Urinary bladder (tissue), 4 donors: ENCODE measurements around the gene SH2B3. TPM values are rescaled to one million over a fixed set of nuclear protein-coding genes. Genes with fewer than 3 reads are reported as not detected.
"Not testable (repeated sequence)": the region's sequence is repeated elsewhere in the genome, so short reads cannot be mapped to it uniquely, and the experiment has no call there.

Source experiments
- DNase-seq: peaks from one replicate; pipeline ENCODE4 v3.0.0-alpha.2; 2015; ENCODE audit errors: extremely low spot score
- H3K27ac ChIP-seq: one replicate; pipeline ENCODE4 v1.5.1; 2013; ENCODE audit warnings: low read depth, mild to moderate bottlenecking, moderate library complexity
- H3K36me3 ChIP-seq: one replicate; pipeline ENCODE4 v1.6.1; 2013; ENCODE audit warnings: mild to moderate bottlenecking, moderate library complexity; ENCODE audit not compliant: insufficient read depth
- H3K4me1 ChIP-seq: one replicate; pipeline ENCODE4 v1.6.1; 2013; ENCODE audit warnings: mild to moderate bottlenecking, moderate library complexity; ENCODE audit not compliant: insufficient read depth
- H3K4me3 ChIP-seq: one replicate; pipeline ENCODE4 v1.5.1; 2013; ENCODE audit warnings: low read depth, low read length
- WGBS: extraction: QIAGEN DNeasy Blood & Tissue Kit; methylation state at CpG from one replicate; pipeline ENCODE4 v1.1.7; 2013; 5-methylcytosine and 5-hydroxymethylcytosine counted together
- polyA plus RNA-seq: library from polyadenylated mRNA; stranded (reverse); fragments of 200-250 nt; gene quantifications from one replicate; pipeline ENCODE4 v1.2.3, GENCODE V29; 2013
- total RNA-seq: library from RNA; depleted of rRNA; stranded (reverse); fragments of >200 nt; gene quantifications from one replicate; pipeline ENCODE4 v1.2.3, GENCODE V29; 2014
- donor health status: healthy with polysubstance abuse.
- donor health status: healthy.

SH2B3 gene
- total and polyA plus RNA-seq, 2 donors: 12.8 to 15.3 TPM

DNA sequence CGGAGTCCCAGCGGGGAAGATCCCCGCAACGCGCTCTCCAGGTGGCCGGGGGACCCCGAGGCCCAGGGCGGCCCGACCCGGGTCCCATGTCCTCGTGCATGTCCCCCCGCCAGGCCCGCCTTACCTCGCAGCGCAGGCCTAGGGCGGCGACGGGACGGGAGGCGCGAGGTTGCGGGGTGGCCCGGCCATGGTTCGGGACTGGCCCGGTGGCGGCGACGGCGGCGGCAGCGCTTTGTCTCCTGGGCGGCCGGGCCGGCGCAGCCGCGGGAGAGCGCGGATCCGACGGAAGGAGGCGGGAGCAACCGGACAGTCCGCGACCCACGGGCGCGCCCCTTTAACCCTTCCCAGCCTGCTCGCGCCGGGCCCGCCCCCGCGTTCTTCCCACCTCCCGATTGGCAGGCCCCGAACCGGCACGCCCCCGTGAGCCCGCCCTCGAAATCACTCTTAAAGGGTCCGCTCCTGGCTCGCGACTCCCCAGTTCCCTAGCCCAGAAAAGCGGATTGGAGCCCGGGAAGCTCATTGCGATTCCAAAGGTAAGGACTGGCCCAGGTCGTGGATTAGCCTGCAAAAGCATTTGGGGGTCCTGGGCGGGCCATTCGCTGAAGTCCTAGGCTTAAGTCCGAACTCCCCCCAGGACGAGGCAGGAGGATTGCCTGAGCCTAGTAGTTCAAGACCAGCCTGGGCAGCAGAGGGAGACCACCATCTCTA, 36.8 kb upstream of the SH2B3 start, which contains the start of gene PHETA1:
PHETA1 (minus strand) TSS at position 308 of the 708 bp plus-strand sequence. CDS start 5,668 bp downstream, outside the sequence.
- Histone ChIP-seq H3K4me3 (peak within 1 kb of the TSS; percentile 86), H3K27ac (no peak within 1 kb of the TSS), H3K4me1 (no peaks in the 10 kb centered on the region), H3K36me3 (no peaks in the 10 kb centered on the region)
- under 1% methylated on average over 72 of the region's 72 CpGs for WGBS
- DNase-seq: peak; percentile 71

DNA sequence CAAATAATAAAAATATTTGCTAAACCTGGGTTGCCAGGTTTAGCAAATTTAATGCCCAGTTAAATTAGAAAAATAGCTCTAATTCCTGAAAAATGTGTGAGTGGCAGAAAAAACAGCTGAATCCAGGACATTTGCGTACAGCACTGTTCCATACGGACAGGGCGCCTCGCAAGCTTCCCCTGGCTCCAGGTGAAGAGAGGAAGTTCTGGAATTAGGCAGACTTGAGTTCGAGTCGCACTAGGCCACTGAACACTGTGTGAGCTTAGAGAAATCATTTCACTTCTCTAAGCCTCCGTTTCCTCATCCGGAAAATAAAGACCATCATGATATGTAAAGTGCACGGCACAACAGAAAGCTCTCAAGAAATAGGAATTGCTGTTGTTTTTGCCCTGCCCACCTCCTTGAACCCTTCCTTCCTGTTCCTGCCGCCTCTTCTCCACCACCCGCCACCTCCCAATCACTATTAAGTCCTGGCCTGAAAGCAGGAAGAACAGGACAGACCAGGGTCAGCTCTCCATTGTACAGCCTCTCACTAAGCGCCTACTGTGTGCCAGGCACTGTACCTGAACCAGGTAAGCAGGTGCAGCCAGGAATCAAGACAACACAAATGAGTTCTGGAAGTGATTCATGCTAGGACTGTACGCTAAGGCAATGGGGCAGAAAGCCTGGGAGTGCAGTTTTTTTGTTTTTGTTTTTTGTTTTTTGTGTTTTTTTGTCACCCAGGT, 36.1 kb upstream of the SH2B3 start:
- DNase-seq: no peak
- H3K4me3 ChIP-seq: peak overlapping the region; percentile 86
- no peaks in the 10 kb centered on the region for H3K36me3 ChIP-seq
- no peak overlapping the region for H3K27ac ChIP-seq
- 50% methylated on average over 13 of the region's 13 CpGs for WGBS
- H3K4me1 ChIP-seq: no peaks in the 10 kb centered on the region

GRCh38 chr12:111373231-111373630, 32.5 kb upstream of the SH2B3 start:
- not testable (repeated sequence) for H3K27ac ChIP-seq, H3K4me1 ChIP-seq, H3K4me3 ChIP-seq, DNase-seq, H3K36me3 ChIP-seq
- 98% methylated on average over 1 of the region's 1 CpG for WGBS

- Histone ChIP-seq H3K4me1 (no peaks in the 10 kb centered on the region), H3K4me3 (no peak overlapping the region), H3K36me3 (no peaks in the 10 kb centered on the region), H3K27ac (no peak overlapping the region)
- no peak for DNase-seq
- 93% methylated on average over 3 of the region's 3 CpGs for whole genome bisulfite sequencing
Observed at GRCh38 chr12:111377440-111377839, 28.3 kb upstream of the SH2B3 start.

DNA sequence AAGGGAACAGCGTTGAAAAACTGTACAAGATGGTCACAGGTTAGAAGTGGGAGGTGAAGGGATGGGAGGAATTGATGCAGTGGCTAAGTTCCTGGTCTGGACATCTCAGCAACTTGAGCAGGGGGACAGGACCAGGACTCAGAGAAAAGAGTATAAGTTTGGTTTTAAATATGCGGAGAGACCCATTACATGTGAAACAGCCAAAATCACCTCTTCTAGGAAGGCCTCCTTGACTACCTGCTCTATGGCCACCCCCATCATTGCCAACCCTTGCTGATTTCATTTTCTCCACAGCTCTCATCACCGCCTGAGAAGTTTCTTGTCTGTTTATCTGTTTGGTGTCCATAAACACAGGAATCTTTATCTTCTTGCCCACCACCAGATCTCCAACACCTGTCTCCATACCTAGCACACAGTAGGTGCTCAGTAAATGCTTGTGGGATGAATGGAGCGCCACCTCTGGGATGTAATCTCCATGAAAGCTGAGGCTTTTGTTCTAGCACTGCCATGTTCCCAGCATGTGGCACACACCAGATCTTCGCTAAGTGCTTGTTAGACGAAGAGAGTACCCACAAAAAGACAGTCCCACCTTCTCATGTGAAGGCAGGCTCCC, 25.7 kb upstream of the SH2B3 start:
- 90% methylated on average over 6 of the region's 6 CpGs for WGBS
- H3K4me1 ChIP-seq: no peaks in the 10 kb centered on the region
- no peak overlapping the region for H3K27ac ChIP-seq
- H3K4me3 ChIP-seq: no peak overlapping the region
- no peak for DNase-seq
- H3K36me3 ChIP-seq: no peaks in the 10 kb centered on the region

- no peak overlapping the region for H3K4me3 ChIP-seq
- WGBS: 71% methylated on average over 5 of the region's 5 CpGs
- DNase-seq: no peak
- H3K36me3 ChIP-seq: no peaks in the 10 kb centered on the region
- no peak overlapping the region for H3K27ac ChIP-seq
- no peaks in the 10 kb centered on the region for H3K4me1 ChIP-seq
Observed at GRCh38 chr12:111384596-111384995, 21.1 kb upstream of the SH2B3 start.

GRCh38 chr12:111386885-111387284, 18.8 kb upstream of the SH2B3 start:
- H3K4me1 ChIP-seq: no peaks in the 10 kb centered on the region
- H3K27ac ChIP-seq: no peak overlapping the region
- no peak overlapping the region for H3K4me3 ChIP-seq
- no peaks in the 10 kb centered on the region for H3K36me3 ChIP-seq
- WGBS: 17% methylated on average over 3 of the region's 3 CpGs
- DNase-seq: no peak

GRCh38 chr12:111387747-111388323, 17.9 kb upstream of the SH2B3 start:
- Histone ChIP-seq H3K4me3 (no peak overlapping the region), H3K27ac (no peak overlapping the region), H3K36me3 (no peaks in the 10 kb centered on the region), H3K4me1 (no peaks in the 10 kb centered on the region)
- DNase-seq: no peak
- 85% methylated on average over 9 of the region's 9 CpGs for WGBS

- Histone ChIP-seq H3K4me1 (no peaks in the 10 kb centered on the region), H3K27ac (no peak overlapping the region), H3K36me3 (no peaks in the 10 kb centered on the region), H3K4me3 (no peak overlapping the region)
- DNase-seq: no peak
- 70% methylated on average over 7 of the region's 7 CpGs for WGBS
Observed at GRCh38 chr12:111389635-111390034, 16.1 kb upstream of the SH2B3 start.

GRCh38 chr12:111390910-111391309, 14.8 kb upstream of the SH2B3 start:
- 85% methylated on average over 9 of the region's 9 CpGs for WGBS
- H3K36me3 ChIP-seq: no peaks in the 10 kb centered on the region
- H3K4me1 ChIP-seq: no peaks in the 10 kb centered on the region
- no peak for DNase-seq
- H3K27ac ChIP-seq: no peak overlapping the region
- no peak overlapping the region for H3K4me3 ChIP-seq

- WGBS: 75% methylated on average over 8 of the region's 8 CpGs
- no peak overlapping the region for H3K4me3 ChIP-seq
- H3K27ac ChIP-seq: no peak overlapping the region
- DNase-seq: no peak
- H3K4me1 ChIP-seq: no peaks in the 10 kb centered on the region
- H3K36me3 ChIP-seq: no peaks in the 10 kb centered on the region
Observed at GRCh38 chr12:111393700-111394300, 11.9 kb upstream of the SH2B3 start.

GRCh38 chr12:111394480-111394879, 11.2 kb upstream of the SH2B3 start:
- Histone ChIP-seq H3K4me3 (no peak overlapping the region), H3K27ac (no peak overlapping the region), H3K36me3 (no peaks in the 10 kb centered on the region), H3K4me1 (no peaks in the 10 kb centered on the region)
- WGBS: 80% methylated on average over 8 of the region's 8 CpGs
- DNase-seq: no peak

DNA sequence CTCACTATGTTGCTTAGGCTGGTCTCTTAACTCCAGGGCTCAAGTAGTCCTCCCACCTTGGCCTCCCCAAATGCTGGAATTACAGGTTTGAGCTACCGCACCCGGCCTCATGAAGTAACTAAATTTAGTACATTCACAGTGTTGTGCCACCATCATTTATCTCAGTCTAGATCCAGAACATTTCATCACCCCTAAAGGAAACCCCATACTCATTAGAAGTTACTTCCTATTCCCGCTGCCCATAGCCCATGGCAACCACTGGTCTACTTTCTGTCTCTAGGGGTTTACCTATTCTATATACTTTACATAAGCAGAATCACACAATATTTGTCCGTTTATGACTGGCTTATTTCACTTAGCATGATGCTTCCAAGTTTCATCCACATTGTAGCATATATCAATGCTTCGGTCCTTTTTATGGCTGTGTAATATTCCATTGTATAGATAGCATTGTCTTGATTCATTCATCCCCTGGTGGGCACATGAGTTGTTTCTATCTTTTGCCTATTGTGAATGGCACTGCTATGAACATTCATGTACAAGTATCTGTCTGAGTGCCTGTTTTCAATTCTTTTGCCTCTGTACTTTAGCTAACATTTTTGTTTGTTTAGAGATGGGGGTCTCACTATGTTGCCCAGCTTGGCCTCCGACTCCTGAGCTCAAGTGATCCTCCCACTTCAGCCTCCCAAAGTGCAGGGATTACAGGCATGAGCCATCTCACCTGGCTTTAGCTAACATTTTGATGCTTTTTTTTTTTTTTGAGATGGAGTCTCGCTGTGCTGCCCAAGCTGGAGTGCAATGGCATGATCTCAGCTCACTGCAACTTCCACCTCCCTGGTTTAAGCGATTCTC, 10.2 kb upstream of the SH2B3 start:
- no peak overlapping the region for H3K4me3 ChIP-seq
- no peak overlapping the region for H3K27ac ChIP-seq
- no peak for DNase-seq
- WGBS: 80% methylated on average over 8 of the region's 8 CpGs
- no peaks in the 10 kb centered on the region for H3K4me1 ChIP-seq
- no peaks in the 10 kb centered on the region for H3K36me3 ChIP-seq
